MM.1S (cell line): ENCODE data around the gene STAB1.

Experiments
- DNase-seq: peaks from one replicate; pipeline ENCODE4 v3.0.0-alpha.2; 2015
- H2AFZ ChIP-seq: fragments of 300-600 bp; sonication (generic); 2 replicates; pipeline ENCODE4 v1.6.0; 2016; ENCODE audit warnings: antibody characterized with exemption, low read length
- H3F3A ChIP-seq: fragments of 300-600 bp; sonication (generic); 2 replicates; pipeline ENCODE4 v1.6.1; 2016; ENCODE audit warnings: mild to moderate bottlenecking, antibody characterized with exemption, low read length, moderate library complexity, mixed read lengths; ENCODE audit not compliant: insufficient read depth
- H3K27ac ChIP-seq: fragments of 300-600 bp; sonication (generic); 2 replicates; pipeline ENCODE4 v1.5.1; 2016; ENCODE audit warnings: mild to moderate bottlenecking, low read length
- H3K27me3 ChIP-seq: fragments of 300-600 bp; sonication (generic); replicated peaks from 2 replicates; pipeline ENCODE4 v1.6.0; 2016; ENCODE audit warnings: low read length; ENCODE audit not compliant: insufficient read depth
- H3K36me3 ChIP-seq: fragments of 300-600 bp; sonication (generic); replicated peaks from 2 replicates; pipeline ENCODE4 v1.6.1; 2016; ENCODE audit warnings: mild to moderate bottlenecking, low read length, mixed read lengths; ENCODE audit not compliant: insufficient read depth
- H3K4me1 ChIP-seq: fragments of 300-600 bp; sonication (generic); 2 replicates; pipeline ENCODE4 v1.6.1; 2016; ENCODE audit warnings: low read length, mixed read lengths
- H3K4me2 ChIP-seq: fragments of 300-600 bp; sonication (generic); 2 replicates; pipeline ENCODE4 v1.6.0; 2016; ENCODE audit warnings: low read depth, low read length
- H3K4me3 ChIP-seq: fragments of 300-600 bp; sonication (generic); 2 replicates; pipeline ENCODE4 v1.5.1; 2016; ENCODE audit warnings: low read length, mixed read lengths
- H3K79me2 ChIP-seq: fragments of 300-600 bp; sonication (generic); 2 replicates; pipeline ENCODE4 v1.6.1; 2016; ENCODE audit warnings: mixed run types, low read length, mixed read lengths
- H3K9ac ChIP-seq: fragments of 300-600 bp; sonication (generic); 2 replicates; pipeline ENCODE4 v1.6.1; 2016; ENCODE audit warnings: low read length, mixed read lengths
- H3K9me2 ChIP-seq: fragments of 300-600 bp; sonication (generic); replicated peaks from 2 replicates; pipeline ENCODE4 v1.6.1; 2016; ENCODE audit warnings: mild to moderate bottlenecking, low read length, mixed read lengths; ENCODE audit not compliant: insufficient read depth
- H3K9me3 ChIP-seq: fragments of 300-600 bp; sonication (generic); replicated peaks from 2 replicates; pipeline ENCODE4 v1.6.1; 2016; ENCODE audit warnings: mild to moderate bottlenecking, low read length, mixed read lengths; ENCODE audit not compliant: insufficient read depth
- H4K20me1 ChIP-seq: fragments of 300-600 bp; sonication (generic); 2 replicates; pipeline ENCODE4 v1.6.1; 2016; ENCODE audit warnings: mild to moderate bottlenecking, low read length, moderate library complexity, mixed read lengths; ENCODE audit not compliant: insufficient read depth
- EZH2 ChIP-seq: fragments of 300-600 bp; sonication (generic); optimal IDR thresholded peaks from 2 replicates; pipeline ENCODE3; 2017; ENCODE audit warnings: low read depth, mild to moderate bottlenecking, antibody characterized with exemption, low read length, mixed read lengths
- EZH2phosphoT487 ChIP-seq: fragments of 300-600 bp; sonication (generic); IDR thresholded peaks from 2 replicates; pipeline ENCODE4 v1.6.1; 2018; ENCODE audit warnings: antibody characterized with exemption, low read length
- TF ChIP-seq, protein P1 (sequence below): fragments of 300-600 bp; sonication (generic); IDR thresholded peaks from 2 replicates; pipeline ENCODE4 v1.5.1; 2016; ENCODE audit warnings: antibody characterized with exemption, low read length, mixed read lengths

STAB1 gene

DNA sequence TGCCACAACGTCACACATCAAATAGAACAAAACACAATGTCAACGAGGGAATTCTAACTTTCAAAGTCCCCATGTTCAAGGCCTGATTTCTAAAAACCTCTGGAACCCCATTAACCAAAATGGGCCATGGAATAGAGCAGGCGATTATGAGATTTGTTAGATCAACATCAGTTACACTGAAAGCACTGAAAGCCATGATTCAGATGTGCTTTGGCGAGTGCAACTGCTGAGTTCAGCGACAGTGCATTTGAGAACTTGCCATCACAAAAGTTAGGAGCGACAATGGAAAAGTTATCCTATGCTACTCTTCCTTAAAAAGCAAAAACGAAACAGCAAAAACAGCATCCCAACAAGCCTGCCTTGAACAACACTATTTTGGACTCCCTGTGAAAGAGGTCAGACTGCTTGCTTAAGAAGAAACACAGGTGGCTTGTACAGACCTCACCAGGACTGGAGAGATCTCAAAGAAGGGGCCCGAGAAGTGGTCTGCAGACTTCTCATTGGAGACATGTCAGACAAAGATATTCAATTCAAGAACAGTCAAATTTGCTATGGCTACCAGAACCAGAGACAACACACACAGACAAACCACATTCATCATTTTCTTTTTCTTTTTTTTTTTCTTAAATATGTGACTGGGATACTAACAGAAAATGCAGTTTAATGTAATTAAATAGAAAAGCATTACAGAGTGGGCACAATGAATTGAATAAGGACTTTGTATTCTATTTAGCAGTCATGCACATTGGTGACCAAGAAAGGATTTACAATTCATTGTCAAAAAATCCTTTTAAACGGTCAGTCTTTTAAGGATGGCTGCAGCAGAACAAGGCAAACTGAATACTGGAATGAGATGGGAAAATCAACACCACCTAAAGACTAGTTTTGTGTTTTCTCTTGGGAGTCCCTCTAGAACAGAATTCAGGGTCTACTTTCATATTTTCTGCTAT, 62.1 kb downstream of the STAB1 start:
- Histone ChIP-seq H3K36me3 (peaks cover 13% of the 10 kb centered on the region; the same call in 1 of the 2 replicates), H4K20me1 (no peaks in the 10 kb centered on the region), H3K4me1 (no peaks in the 10 kb centered on the region), H3K4me3 (no peak overlapping the region), H3K79me2 (0 out of 2 replicates have a peak, but pooled peaks cover 8% of the 10 kb centered on the region), H3K9ac (no peak overlapping the region), H3K27ac (no peak overlapping the region), H3F3A (no peaks in the 10 kb centered on the region), H3K9me3 (no peaks in the 10 kb centered on the region), H3K27me3 (no peaks in the 10 kb centered on the region), H3K4me2 (no peak overlapping the region), H3K9me2 (no peaks in the 10 kb centered on the region), H2AFZ (no peak overlapping the region)
- TF ChIP-seq EZH2 (no peak), EZH2phosphoT487 (no peak)
- TF ChIP-seq, protein P1, sequence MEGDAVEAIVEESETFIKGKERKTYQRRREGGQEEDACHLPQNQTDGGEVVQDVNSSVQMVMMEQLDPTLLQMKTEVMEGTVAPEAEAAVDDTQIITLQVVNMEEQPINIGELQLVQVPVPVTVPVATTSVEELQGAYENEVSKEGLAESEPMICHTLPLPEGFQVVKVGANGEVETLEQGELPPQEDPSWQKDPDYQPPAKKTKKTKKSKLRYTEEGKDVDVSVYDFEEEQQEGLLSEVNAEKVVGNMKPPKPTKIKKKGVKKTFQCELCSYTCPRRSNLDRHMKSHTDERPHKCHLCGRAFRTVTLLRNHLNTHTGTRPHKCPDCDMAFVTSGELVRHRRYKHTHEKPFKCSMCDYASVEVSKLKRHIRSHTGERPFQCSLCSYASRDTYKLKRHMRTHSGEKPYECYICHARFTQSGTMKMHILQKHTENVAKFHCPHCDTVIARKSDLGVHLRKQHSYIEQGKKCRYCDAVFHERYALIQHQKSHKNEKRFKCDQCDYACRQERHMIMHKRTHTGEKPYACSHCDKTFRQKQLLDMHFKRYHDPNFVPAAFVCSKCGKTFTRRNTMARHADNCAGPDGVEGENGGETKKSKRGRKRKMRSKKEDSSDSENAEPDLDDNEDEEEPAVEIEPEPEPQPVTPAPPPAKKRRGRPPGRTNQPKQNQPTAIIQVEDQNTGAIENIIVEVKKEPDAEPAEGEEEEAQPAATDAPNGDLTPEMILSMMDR = no peak
- DNase-seq = no peak

DNA sequence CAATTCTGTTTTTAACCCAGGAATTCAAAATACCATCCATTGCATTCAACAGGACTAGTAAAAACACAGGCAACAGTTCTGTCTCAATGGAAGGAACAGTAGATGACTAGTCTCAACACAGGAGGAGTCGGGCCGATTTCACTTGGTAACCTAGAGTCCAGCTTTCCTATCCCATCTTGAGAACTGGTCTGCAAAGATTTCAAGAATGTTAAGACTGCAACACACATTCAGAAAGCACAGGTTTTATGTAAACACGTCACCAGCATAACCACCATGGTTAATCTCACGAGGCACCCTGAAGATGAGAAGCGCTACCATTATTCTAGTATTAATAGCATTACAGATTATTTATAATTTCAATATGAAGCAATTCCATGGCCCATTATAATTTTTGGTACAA, 63.3 kb downstream of the STAB1 start:
- TF ChIP-seq EZH2phosphoT487 (no peak), EZH2 (no peak)
- TF ChIP-seq, protein P1 = no peak
- H3K4me2 ChIP-seq = no peak overlapping the region
- no peaks in the 10 kb centered on the region for H3F3A ChIP-seq
- no peaks in the 10 kb centered on the region for H4K20me1 ChIP-seq
- no peaks in the 10 kb centered on the region for H3K9me3 ChIP-seq
- H3K4me1 ChIP-seq = no peaks in the 10 kb centered on the region
- no peak overlapping the region for H2AFZ ChIP-seq
- H3K9me2 ChIP-seq = no peaks in the 10 kb centered on the region
- peaks cover 13% of the 10 kb centered on the region for H3K36me3 ChIP-seq
- no peak overlapping the region for H3K4me3 ChIP-seq
- H3K79me2 ChIP-seq = 0 out of 2 replicates have a peak, but pooled peaks cover 8% of the 10 kb centered on the region
- no peak overlapping the region for H3K27ac ChIP-seq
- no peak overlapping the region for H3K9ac ChIP-seq
- no peak for DNase-seq
- no peaks in the 10 kb centered on the region for H3K27me3 ChIP-seq

DNA sequence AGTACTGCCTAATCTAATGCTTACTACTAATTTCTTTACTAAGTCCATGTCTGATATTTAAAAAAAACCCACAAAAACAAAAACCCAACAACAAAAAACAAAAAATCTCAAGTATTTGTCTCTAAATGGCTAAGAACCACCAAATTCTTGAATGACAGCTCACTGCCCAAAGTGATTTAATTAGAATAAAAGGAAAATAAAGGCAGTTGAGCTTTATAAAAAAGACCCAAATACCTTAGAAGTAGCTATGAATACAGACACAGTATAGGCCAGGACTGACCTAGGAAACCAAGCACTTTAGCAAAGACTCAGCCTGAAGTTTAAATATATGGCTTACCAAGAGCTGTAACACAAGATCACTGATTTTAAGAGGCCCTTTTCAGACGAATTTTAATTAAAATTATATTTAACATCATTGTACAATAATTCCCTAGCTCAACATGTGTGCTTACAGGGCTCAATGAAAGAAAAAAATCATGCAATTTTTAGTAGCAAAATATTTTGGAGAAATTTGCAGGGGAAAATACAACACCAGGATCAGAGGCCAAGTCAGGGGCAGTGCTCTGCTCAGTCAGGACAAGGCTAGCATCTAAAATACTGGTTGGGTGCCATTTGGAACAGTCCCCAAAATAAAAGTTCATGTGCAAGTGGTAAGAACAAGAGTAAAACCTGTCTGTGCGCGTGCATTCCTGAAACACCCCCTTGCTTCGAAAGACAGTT, 66.0 kb downstream of the STAB1 start:
- DNase-seq = no peak
- no peak overlapping the region for H3K27ac ChIP-seq
- no peak overlapping the region for H3K9ac ChIP-seq
- H3K79me2 ChIP-seq = no peaks in the 10 kb centered on the region
- no peak overlapping the region for H3K4me3 ChIP-seq
- no peak overlapping the region for H2AFZ ChIP-seq
- H3K4me2 ChIP-seq = no peak overlapping the region
- H3K9me3 ChIP-seq = no peaks in the 10 kb centered on the region
- no peaks in the 10 kb centered on the region for H4K20me1 ChIP-seq
- H3K27me3 ChIP-seq = no peaks in the 10 kb centered on the region
- H3K36me3 ChIP-seq = peaks cover 5% of the 10 kb centered on the region; the same call in 1 of the 2 replicates
- H3K9me2 ChIP-seq = no peaks in the 10 kb centered on the region
- H3K4me1 ChIP-seq = no peaks in the 10 kb centered on the region
- TF ChIP-seq, protein P1 = no peak
- no peak for TF ChIP-seq EZH2phosphoT487
- H3F3A ChIP-seq = no peaks in the 10 kb centered on the region
